Muscle of back (tissue), 11 donors: ENCODE measurements around the gene CRTC3. TPM values are rescaled to one million over a fixed set of nuclear protein-coding genes. Genes with fewer than 3 reads are reported as not detected.
"Not testable (repeated sequence)": the region's sequence is repeated elsewhere in the genome, so short reads cannot be mapped to it uniquely, and the experiment has no call there.

ENCODE experiments used
- DNase-seq, 3 donors: peaks; one replicate each; pipeline versions ENCODE4 v3.0.0 to v3.0.0-alpha.2; 2013
- polyA plus RNA-seq, 10 donors: library from polyadenylated mRNA; unstranded; fragments of 120-200 nt; gene quantifications; one replicate each; pipeline ENCODE4 v1.2.1, GENCODE V29; 2013; ENCODE audit not compliant: insufficient read length in 10 of 10

CRTC3 gene
- polyA plus RNA-seq, 10 donors = 23.4 to 34.4 (median 25.7) TPM

DNA sequence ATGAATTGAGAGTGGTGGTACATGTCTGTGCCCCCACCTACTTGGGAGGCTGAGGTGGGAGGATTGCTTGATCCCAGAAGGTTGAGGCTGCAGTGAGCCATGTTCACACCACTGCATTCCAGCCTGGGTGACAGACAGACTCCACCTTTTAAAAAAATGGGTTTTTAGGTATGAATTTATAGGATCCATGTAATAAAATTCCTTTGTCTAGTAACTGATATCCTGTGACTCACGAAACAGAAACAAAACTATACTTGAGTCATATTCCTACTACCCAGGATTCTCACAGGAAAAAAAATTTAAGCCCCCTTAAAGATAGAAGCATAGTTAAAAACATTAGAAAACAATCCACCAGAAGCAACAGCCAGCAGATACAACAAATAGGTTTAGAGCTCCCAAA is 10.0 kb upstream of the CRTC3 start:
- DNase-seq = peak in 1 of 3 donors; percentile 41

DNA sequence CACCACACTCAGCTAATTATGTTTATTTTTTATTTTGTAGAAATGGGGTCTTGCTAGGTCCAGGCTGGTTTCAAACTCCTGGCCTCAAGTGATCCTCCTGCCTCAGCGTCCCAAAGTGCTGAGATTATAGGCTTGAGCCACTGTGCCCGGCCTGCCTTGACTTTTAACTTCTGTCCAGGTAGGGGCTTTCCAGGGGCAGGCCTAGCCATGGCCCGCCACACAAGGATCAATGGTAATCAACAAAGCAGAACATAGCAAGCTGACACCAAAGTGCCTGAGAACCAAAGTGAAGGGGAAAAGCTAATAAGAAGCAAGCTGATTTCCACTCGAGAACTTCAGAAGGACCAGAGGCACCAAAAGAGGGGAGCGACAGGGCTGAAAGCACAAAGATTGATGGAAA is 9.4 kb upstream of the CRTC3 start:
- DNase-seq = no peak

- no peak for DNase-seq
Observed at GRCh38 chr15:90523373-90523772, 6.3 kb upstream of the CRTC3 start.

DNA sequence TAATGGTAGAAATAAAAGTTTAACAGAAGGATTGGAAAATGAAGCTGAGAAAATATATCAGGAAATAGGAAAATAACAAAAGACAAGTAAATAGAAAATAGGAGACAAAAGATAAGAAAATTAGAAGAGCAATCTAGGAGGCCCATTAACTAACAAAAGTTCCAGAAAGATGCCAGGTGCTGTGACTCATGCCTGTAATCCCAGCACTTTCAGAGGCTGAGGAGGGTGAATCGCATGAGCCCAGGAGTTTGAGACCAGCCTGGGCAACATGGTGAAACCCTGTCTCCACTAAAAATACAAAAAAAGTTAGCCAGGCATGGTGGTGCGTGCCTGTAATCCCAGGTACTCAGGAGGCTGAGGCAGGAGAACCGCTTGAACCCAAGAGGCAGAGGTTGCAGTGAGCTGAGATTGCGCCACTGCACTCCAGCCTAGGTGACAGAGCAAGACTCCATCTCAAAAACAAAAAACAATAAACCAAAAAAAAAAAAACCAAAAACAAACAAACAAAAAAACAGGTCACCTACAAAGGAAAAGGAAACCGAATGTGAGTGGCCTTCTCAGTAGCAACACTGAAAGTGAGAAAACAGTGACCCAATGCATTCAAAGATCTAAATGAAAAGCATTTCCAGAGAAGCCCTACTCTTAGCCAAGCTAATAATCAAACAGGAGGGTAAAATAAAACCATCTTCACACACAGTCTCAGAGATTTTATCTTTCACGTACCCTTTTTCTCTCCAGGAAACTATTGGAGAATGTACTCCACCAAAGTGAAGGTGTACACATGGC is 5.5 kb upstream of the CRTC3 start:
- DNase-seq = not testable (repeated sequence)

- no peak for DNase-seq
Observed at GRCh38 chr15:90529011-90529370, 732 bp upstream of the CRTC3 start.

GRCh38 chr15:90530250-90531051 is 728 bp downstream of the CRTC3 start:
- peak; percentile 21 to 87 (median 59) for DNase-seq

DNA sequence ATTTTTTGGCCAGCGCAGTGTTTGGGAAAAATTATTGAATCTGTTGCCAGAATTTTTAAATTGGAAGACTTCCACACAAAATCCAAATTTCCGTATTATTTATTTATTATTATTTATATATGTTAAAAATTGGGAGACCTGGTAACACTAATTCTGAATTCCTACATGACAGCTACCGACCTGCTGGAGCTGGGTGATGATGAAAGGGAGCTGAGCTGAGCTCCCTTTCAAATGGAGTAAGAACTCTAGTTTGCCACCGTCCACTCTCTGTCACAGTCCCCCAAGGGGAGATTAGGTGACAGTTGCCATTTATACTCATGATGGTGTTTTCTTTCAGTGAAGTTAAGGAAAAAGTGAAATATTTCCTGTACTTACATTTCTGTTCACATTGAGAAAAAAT is 1.4 kb downstream of the CRTC3 start:
- no peak for DNase-seq

DNA sequence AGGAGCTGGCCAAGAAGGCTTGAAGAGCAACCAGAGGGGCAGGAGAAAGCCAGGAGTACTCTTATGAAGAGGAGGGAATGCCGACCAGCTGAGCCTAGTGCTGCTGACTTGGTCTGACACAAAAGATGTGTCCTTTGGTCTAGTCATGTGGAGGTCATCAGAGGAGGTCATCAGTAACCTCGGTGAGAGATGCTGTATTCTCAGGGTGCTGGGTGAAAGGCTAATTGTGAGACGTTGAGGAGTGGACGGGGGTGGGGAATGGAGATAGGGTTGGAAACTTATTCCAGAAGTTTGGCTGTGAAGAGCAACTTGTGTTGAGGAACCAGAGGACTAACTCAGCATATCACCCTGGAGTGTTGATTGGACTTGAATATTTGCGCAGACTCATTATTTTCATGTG is 5.5 kb downstream of the CRTC3 start:
- DNase-seq = no peak

DNA sequence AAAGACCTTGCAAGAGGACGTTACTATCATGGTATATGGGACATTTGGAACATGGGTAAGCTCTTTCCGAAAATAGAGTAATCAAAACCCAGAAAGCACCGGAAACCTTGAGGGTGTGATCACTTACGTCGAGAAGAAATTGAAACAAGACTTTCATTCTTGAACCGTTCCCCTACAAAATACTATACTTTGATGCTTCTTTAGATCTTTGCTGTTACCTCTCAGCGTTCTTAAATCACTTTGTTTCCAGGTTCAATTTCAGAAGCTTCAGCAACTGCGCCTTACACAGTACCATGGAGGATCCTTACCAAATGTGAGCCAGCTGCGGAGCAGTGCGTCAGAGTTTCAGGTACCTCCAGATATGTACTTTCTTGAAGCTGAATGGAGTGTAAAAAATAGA is 10.1 kb downstream of the CRTC3 start:
- no peak for DNase-seq

DNA sequence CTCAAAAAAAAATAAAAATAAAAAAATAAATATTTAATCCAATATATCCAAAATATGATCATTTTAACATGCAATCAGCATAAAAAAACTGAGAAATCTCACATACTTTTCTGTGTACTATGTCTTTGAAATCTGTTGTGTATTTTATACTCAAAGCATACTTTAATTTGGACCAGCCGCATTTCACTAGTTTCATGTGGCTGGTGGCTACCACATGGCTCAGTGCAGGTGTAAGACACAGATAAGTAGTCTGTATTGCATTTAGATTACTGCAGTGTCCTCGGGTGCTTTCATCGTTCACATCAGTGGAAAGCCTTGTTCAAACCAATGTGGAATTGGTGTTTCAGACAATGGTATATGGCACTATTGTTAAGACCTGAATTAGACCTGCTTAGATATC is 11.0 kb downstream of the CRTC3 start:
- no peak for DNase-seq

GRCh38 chr15:90545095-90545494 is 15.4 kb downstream of the CRTC3 start:
- DNase-seq = no peak

DNA sequence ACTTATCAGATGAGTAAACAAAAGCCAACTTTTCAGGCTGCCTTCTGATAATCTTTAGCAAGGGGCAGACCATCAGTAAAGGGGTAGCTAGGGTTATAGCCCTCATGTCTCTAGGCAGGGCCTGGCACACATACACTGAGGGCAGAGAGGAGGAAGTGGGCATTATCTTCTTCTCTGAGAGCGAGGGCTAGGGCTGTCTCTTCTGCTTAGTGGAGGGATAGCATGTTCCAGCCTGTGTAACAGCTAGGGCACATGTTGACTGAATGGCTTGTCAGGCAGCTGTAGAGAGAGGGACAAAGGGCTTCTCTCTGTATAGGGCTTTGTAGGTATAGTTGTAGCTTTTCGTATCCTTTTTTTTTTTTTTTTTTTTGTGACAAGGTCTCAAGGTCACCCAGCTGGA is 17.8 kb downstream of the CRTC3 start:
- no peak for DNase-seq

DNA sequence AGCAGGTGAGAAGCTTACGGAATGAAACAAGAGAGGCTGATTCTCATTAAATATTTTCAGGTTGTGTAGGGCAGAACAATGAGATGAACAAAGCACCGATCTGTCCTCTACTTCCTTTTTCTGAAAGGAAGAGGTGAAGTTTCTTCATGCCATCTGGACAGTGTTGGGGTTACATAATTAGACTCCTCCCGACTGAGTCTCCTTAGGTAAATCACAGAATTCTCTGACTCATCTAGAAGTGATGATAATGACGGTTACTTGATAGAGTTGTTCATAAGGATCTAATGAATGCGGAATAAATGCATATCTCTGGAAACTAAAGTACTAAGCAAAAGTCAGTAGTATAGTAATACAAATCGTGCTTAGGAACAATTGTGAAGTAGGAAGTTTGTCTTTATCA is 21.2 kb downstream of the CRTC3 start:
- no peak for DNase-seq

- DNase-seq = peak; percentile 13 to 63 (median 42)
Observed at GRCh38 chr15:90552162-90552928, 22.6 kb downstream of the CRTC3 start.

- no peak for DNase-seq
Observed at GRCh38 chr15:90552929-90553211, 23.1 kb downstream of the CRTC3 start.

DNA sequence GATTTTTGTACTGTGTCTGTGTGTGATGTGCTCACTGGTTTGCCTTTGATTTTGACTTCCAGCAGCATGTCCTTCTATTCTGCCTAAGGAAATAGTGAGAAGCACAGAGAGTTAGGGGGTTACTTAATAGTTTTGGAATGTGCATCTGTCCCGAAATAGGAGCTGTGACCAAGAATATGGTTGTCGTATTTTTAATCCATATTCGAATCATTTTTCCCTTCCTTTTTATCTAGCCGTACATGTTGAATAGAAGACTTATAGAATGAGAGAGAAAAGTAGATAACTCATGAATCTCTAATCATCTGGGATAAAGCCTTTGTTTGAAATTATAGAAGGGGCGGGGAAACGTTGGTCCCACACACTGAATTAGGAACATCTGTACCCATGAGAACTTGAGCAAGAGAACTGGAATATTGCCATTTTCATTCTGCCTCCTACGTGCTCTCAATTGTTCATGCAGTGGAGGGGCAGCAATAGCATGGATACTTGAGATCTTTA is 23.6 kb downstream of the CRTC3 start:
- peak; percentile 72 to 90 (median 84) for DNase-seq

DNA sequence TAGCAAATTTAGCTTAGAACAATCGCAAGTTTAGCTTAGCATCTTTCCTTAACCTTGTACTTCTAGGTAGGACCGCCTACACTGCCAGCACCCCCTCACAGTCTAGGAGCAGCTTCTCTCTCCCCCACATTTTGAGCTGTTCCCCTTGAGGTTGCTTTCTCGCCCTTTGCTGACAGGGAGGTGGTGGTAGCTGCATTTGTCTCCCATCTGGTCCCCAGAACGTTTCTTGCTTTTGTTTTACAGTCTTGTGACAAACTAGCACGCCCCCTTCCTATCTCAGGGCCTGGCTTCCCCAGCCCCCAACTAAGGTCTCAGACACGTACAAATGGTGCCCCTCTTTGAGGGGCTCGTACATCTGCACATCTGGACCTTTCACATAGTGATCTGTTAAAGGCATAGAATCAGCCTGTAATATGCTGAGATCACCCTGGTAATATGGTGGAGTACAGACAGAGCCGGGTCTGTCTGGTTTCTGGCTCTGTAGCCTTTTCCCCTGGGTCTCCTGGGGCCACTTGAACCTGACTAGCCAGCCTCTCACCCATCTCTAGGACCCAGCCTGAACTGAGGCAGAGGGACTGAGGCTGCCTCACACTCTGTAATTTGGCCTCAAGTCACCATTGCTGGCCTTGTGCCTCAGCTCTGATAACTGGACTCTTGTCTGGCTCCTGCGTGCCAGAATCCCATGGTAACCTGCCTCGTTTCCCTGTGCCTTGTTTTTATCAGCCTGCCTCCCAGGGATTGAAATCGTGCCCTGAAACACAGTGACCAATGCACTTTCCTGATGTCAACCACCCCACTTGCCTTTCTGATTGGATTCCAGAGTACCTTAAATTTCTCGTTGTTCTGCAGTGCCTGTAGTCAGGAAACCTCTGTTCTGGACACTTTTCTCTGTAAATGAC is 27.7 kb downstream of the CRTC3 start:
- peak; percentile 41 to 85 (median 75) for DNase-seq

GRCh38 chr15:90558171-90558573 is 28.4 kb downstream of the CRTC3 start:
- DNase-seq = no peak

GRCh38 chr15:90559119-90559518 is 29.4 kb downstream of the CRTC3 start:
- no peak for DNase-seq

GRCh38 chr15:90560229-90560776 is 30.6 kb downstream of the CRTC3 start:
- peak in 2 of 3 donors; percentile 67 to 85 for DNase-seq
